Amniotic stem cell (primary cell): ENCODE measurements around the gene CTNNA3.

Source experiments
- DNase-seq: peaks from one replicate; lab custom pipeline; 2025; lab: John Stamatoyannopoulos, UW

CTNNA3 gene

DNA sequence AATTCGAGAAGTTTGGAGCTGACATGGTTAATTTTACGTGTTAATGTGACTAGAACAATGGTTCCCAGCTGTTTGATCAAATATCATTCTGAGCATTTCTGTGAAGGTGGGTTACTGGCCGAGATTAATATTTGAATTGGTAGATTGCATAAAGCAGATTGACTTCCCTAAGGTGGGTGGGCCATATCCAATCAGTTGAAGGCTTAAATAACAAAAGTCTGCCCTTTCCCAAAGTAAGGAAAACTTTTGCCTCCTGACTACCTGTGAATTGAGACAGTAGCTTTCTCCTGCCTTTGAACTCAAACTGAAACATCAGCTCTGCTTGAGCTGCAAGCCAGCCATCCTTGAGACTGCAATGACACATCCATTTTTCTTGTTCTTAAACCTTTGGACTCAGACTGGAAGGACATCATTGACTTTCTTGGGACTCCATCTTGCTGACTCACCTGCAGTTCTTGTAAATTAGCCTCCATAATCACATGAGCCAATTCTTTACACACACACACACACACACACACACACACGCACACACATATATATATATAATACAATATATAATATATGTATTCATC lies 833.2 kb downstream of the CTNNA3 start:
- no peak for DNase-seq

GRCh38 chr10:66860376-66860945 lies 835.5 kb downstream of the CTNNA3 start:
- no peak for DNase-seq

DNA sequence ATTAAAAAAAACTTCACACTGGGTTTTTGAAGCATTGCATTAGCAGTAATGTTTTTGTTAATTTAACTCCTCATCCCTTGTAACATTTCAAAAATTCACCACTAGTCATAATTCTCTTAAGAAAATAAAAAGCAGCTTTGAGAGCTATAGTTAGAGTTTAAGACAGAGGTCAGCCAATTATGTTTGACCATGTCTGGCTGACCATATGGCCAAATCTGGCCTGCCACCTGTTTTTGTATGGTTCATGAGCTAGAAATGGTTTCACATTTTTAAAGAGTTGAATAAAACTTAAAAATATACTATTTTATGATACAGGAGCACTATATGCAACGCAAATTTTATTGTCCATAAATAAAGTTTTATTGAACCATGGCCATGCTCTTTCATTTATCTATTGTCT lies 843.2 kb downstream of the CTNNA3 start:
- DNase-seq, result no peak

DNA sequence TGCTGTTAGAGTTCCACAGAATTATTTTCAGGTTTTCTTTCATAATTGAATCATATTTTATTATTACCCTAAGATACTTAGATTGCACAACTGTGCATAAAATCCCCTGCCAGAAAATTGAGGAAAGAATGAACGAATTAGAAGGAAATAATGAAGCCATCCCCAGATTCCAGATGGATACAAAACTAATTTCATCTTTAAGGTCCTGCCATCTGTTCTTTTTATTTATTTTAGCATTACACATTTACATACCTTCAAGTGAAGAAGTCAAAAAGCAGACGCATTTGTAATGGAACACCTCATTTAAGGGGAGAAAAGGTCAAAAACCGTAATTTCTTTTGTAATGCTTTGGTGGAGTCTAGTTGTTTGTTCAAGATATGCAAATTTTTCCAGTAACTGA lies 847.1 kb downstream of the CTNNA3 start:
- no peak for DNase-seq

- no peak for DNase-seq
These were observed 851.6 kb downstream of the CTNNA3 start for GRCh38 chr10:66844176-66844942.

- DNase-seq, result no peak
These were observed 852.6 kb downstream of the CTNNA3 start for GRCh38 chr10:66843396-66843795.

GRCh38 chr10:66842867-66843266 lies 853.1 kb downstream of the CTNNA3 start:
- no peak for DNase-seq

- DNase-seq, result no peak
These were observed 853.6 kb downstream of the CTNNA3 start for GRCh38 chr10:66842371-66842770.

DNA sequence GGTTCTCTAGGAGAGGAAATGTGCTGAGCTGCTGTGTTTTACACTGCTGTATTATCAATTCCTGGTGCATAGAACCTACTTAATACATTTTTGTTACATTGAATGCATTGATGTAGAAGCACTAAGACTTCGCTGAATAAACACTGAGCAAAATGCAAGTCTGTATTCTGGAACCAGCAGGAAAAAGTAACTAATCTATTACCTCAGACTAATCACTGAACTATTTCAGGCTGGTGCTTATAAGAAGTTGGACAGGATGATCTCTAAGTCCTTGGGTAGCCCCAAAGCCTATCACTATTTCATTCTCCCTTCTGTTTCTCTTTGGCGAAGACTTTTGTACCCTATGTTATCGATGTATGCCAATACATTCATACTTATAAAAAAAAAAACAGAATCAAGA lies 857.3 kb downstream of the CTNNA3 start:
- no peak for DNase-seq

DNA sequence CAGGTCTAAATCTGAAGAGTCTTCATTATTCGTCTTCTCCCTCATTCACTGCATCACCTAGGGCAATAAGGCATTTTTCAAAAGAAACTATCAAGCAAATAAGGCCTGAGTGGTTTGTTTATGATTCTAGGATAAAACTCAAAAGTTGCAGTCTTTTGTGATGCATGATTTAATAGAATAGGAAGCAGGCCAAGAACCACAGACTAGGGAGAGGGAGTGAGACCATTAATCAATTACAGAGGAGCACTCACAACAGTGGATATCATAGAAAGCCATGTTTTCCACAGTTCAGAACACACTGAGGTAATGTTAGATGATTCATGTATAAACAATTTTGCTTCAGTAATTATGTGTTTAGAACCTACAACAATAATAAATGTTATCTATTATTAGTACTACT lies 858.0 kb downstream of the CTNNA3 start:
- no peak for DNase-seq

DNA sequence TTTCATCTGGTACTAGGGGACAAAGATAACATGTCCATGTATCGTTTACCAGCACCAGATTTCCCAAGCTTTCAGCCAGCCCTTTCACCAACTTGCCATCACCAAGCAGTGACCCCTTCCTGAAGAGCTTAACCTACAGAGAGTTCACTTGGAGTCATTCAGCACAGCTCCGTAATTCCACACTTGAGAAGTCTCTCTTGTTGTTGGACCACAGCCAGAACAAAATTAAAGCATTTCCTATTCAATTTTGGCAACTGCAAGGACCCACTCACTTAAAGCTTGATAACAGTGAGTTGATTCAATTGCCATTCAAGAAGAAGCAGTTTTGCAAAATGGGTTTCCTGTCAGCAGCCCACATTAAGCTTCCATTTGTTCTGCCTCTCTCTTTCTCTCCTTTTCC lies 858.7 kb downstream of the CTNNA3 start:
- no peak for DNase-seq

DNA sequence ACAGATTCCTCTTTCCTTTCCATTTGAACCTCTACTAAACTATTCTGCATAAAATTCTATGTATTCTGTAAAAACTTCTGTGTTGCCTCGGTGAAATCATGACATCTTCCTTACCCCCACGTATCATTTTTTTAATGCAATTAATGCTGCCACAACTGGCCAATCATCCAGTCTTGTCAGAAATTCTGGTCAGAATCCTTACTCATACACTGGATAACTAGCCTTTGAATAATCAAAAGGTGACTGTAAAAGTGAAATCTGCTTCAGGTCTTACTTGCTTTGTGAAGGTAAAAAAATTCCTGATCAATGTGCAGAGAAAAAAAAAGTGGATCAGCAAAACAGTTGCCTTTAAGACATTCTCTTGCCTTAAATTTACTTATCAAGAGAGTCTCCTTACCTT lies 859.2 kb downstream of the CTNNA3 start:
- DNase-seq, result no peak

DNA sequence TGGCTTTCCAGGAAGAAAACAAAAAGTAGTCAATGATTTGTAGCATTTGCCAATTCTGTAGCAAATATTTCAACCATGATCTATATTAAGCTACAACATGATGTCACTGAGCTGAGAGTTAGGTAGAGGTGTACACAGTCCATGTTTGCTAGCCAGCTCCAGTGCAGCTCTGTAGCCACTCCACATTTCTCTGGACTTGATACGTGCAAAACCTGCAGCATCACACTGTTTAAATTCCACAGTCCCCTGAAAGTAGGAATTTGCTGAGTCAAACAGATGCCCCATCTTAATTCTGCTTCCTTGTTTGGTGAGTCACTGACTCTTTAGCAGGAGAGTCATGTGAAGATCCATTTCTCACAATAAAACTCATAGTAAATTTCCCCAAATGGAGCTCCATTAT lies 859.9 kb downstream of the CTNNA3 start:
- peak; percentile 35 for DNase-seq

DNA sequence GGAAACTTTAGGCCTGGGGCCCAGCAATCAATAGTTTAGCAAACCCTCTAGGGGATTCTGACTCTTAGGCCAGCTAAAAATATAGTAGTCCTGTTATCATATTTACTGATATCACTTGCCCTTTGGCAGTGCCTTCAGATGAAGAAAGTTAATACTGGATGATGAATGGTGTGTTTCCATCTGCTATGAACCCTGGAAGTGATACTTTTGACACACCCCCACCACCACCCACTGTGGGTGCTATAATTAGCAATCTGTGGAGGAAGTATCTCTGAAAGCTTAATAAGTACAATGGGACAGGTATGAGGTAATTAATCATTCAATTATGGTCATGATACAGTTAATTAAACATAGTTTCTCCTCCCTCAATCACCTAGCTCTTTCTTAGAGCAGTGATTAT lies 860.6 kb downstream of the CTNNA3 start:
- DNase-seq, result no peak

GRCh38 chr10:66834802-66835201 lies 861.2 kb downstream of the CTNNA3 start:
- DNase-seq, result no peak

- DNase-seq, result no peak
These were observed 862.1 kb downstream of the CTNNA3 start for GRCh38 chr10:66833861-66834260.

DNA sequence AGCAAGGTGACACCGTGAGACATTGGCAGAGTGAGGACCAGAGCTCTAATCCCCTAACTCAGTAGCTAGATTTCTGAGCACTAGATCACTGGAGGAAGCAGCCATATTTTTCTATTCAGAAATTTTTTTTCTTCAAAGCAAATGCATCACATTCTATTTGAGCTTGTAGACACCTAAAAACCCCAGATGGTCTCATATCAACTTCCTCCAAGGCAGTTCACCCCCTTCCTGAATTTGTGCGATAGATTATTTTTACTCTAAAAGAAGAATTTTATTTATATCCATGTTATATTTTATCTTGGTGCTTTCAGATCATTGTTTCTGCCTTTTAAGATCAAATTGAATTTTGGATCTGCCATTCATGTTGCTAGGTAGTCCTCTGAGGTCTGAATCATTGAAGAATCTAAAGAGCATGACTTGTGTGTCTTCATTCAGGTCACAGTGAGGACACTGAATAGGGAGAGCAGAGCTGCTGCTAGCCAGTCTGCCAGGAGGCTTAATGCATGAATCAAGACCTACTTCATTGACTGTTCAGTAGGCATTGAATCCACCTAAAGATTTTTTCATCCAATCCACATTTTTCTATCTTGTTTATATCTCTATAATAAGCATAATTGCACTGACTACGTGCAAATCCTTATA lies 863.1 kb downstream of the CTNNA3 start:
- no peak for DNase-seq

GRCh38 chr10:66828957-66829356 lies 867.0 kb downstream of the CTNNA3 start:
- no peak for DNase-seq

DNA sequence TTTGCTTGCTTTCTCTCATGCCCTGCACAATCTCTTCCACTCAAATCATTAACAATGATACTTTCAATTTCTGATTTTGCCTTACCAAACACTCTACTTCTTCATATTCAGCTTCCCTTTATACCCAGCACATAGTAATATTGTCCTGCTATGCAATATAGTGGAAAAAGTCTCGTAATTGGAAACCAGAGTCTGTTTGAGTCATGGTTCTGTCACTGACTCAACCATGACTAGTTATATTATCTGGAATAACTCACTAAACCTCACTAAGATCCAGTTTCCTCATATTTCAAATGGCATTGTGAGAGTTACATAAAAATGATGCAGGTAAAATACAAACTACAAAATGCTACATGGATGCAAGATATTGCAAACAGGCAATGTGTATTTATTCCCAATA lies 868.6 kb downstream of the CTNNA3 start:
- peak; percentile 64 for DNase-seq

GRCh38 chr10:66823301-66823700 lies 872.7 kb downstream of the CTNNA3 start:
- no peak for DNase-seq

- no peak for DNase-seq
These were observed 873.2 kb downstream of the CTNNA3 start for GRCh38 chr10:66822801-66823200.

GRCh38 chr10:66819691-66820090 lies 876.3 kb downstream of the CTNNA3 start:
- no peak for DNase-seq

- DNase-seq, result no peak
These were observed 882.9 kb downstream of the CTNNA3 start for GRCh38 chr10:66813122-66813521.
